NCI-H2171 treated with DMSO at 0.1 percent for 48 hours (cell line): Measurements from ENCODE around the gene UGP2.
"Not testable (repeated sequence)": the region's sequence is repeated elsewhere in the genome, so short reads cannot be mapped to it uniquely, and the experiment has no call there.

Experiments
- DNase-seq: peaks from one replicate; lab custom pipeline; 2025; lab: John Stamatoyannopoulos, UW

UGP2 gene

DNA sequence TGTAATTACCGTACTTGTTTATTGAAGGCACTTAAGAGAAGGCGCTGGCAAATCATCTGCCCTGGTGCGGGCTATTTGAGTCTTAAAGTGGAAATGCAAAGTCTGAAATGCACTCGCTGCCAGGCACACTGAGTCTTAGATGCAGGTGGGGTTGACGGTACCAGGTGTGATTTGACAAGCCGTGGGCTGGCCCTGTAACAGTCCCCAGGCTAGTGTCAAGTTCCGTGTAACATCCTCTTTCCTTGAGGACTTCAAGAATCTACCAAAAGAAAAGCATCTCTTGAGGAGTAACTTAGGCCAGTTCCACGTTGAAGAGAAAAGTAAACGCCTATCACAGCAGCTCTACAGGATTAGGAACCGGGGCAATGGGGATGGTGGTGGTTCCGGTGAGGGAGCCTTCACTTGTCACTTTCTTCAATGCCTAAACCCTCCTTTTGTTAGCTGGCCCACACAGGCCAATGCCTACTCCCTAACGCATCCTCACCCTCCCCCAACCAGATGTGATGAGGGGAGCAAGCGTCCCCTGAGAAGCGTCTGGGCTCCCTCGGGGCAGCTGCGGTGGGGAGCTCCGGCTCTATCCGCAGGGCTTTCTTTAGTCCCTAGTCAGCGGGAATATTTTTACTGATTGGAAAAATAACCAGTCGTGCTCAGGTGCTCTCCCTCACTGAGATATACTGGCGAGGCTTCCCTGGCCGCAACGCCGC, 1.5 kb upstream of the UGP2 start:
- DNase-seq = no peak

GRCh38 chr2:63840785-63841253, 877 bp upstream of the UGP2 start:
- peak; percentile 97 for DNase-seq

DNA sequence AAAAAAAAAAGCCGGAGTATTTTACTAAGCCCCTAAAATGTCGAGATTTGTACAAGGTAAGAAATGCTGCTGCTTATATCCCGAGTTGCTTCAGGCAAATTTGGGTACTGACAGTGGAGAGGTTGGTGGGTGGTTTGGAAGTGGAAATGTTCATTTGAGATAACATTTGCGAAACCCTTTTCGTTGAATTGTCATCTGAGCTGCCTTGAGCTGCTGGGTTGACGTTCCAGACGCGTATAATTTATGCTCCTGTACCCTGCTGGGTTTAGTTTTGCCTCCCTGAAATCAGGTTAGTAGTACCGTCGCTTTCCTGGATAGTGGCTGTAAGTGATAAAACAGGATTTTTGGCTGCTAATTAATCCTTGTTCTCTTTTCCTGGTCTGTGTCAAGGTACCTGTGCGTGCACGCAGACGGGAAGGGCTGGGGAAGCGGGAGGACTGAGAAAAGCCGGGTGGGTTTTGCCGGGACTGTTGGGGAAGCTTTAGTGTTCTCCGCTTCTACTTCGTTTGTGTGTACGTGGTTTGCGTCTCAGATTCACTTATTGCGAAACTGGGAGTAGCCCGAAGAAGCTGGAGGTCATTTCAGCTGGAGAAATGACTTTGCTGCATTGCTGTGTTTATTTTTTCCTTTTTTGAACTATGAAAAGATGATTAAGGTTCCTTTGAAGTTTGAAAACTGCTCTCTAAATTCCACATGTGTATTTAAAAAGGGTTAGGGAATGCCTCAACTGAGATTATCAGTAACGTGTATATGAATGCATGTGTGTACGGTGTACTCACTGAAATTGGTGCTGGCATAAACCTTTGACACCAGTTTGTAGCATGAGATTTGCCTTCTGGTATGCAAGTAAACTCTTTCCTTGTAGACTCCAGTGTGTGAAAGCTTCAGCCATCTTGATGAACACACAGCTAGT, 709 bp downstream of the UGP2 start:
- peak; percentile 66 for DNase-seq

DNA sequence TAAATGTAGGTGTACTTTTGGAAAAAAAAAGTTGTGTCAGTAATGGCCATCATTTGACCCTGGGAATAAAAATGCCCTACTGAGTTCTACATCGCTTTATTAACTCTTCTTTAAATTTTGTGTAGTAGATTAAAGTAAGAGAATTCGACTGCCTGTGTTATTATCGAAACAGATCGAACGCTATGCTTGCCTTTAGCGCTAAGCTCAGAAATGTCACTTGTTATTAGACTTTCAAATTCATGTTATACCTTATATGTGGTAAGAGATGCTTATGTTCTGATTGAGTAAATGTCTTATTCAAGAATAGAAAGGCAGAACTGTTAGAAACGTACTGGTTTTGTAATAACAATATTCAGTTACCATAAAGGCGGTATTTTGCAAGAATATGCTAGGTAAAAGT, 1.4 kb downstream of the UGP2 start:
- no peak for DNase-seq

DNA sequence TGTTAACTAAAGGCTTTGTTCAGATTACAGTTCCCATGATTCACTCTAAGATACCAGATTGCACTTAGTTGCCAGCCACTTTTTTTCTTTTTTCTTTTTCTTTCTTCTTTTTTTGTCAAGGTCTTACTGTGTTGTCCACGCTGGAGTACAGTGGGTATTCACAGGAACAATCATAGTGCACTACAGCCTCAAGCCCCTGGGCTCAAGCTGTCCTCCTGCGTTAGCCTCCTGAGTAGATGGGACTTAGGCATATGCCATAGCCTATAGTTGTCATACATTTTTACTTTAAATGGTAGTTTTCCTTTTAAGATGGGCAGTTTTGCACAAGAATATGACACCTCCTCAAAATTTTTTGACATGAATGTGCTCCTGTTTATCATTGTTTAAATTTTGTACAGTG, 2.1 kb downstream of the UGP2 start:
- no peak for DNase-seq

DNA sequence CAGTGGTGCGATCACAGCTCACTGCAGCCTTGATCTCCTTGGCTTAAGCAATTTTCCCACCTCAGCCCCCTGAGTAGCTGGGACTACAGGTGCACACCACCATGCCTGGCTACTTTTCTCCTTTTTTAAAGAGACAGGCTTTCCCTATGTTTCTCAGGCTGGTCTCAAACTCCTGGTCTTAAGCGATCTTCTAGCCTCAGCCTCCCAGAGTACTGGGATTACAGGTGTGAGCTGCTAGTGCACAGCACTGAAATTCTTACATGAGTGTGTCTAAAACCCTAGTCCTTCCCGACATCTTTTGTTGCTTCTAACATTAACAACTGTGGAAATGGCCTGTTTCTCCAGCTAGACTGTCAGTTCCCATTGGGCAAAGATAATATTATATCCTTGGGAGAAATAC, 2.9 kb downstream of the UGP2 start:
- DNase-seq = no peak

DNA sequence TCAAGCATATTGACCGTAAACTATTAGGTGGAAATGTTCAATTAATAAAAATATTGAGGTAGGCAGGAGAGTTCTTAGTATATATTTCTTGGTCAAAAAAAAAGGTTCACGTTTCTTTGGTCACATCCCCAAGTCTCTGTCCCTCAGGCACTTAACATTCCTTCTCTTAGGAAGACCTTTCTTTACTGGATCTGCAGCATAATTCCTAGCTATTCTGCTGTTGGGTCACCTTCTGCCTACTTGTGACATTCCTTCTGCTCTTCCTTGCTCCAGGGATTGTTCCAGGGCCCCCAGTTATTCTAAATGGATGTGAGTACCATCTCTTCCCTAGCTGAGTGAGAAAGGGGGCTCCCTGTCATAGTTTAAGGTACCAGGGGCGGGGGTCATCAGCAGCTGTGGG, 4.2 kb downstream of the UGP2 start:
- DNase-seq = no peak

DNA sequence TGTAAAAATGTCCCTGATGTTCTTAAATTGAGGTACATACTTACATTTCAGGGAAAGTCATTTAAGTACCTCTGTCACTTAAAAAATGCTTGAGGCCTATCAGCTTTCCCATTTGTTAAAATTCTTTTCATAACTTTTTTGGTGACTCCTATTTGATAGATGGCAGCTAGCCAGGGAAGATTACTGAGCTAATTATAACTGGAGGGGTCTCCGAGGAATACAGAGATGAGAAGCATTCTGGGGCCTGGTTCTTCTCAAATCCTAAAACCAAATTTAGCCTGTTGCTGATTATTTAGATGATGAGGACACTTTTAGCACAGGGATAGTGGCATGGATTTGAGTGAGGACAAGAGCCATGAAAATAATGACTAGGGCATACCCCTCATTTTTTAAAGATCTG, 4.8 kb downstream of the UGP2 start:
- DNase-seq = peak; percentile 35

DNA sequence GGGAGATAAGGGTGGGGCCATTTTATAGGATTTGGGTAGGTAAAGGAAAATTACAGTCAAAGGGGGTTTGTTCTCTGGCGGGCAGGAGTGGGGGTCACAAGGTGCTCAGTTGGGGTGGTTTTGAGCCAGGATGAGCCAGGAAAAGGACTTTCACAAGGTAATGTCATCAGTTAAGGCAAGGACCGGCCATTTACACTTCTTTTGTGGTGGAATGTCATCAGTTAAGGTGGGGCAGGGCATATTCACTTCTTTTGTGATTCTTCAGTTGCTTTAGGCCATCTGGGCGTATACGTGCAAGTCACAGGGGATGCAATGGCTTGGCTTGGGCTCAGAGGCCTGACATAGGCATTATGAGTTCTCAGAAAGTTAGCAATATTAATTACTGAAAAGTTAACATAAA, 5.9 kb downstream of the UGP2 start:
- DNase-seq = not testable (repeated sequence)

- DNase-seq = no peak
Measured at GRCh38 chr2:63849381-63850203, 7.9 kb downstream of the UGP2 start.

GRCh38 chr2:63850204-63850571, 8.5 kb downstream of the UGP2 start:
- no peak for DNase-seq

DNA sequence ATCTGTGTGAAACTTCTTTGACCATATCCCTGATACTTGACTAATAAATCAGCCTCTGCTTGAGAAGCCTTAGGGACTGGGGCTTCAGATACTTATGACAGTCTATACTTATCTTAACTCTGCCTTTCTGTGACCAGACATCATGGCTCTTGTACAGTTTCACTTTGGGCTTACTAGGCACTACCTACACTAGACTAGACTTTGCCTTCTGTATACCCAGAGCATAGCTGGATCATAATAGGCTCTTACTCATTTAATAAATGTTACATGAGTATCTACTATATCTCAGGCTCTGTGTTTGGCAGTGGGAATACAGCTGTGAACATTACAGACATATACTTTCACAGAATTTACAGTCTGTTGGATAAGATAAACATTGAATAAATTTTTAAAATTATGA, 9.0 kb downstream of the UGP2 start:
- DNase-seq = no peak

DNA sequence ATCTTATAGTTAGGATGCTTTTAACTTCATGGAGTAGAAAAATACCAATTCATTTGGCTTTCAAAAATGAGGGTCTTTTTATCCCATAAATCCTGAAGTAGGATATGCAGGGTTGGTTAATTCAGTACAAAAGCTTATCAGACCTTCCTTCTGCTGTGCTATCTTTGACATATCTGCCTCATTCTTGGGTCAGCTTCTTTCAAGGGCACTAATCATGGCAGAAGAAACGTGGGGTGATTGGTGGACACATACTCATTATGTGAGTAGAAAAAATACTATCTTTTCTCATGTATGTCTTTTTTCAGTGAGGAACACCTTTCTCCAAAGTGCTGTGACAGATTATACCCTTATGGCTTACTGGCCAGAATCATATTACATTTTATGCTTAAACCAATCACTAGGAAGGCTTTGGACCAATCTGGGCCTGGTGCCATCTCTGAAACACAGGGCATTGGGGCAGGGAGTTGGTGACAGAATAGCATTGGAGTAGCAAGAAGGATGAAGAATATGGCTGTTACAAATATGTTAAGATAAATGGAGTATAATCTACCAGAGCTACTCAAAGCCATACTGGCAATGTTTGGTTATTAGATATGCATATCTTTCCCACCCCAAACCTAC, 10.1 kb downstream of the UGP2 start:
- peak; percentile 14 for DNase-seq

- DNase-seq = no peak
Measured at GRCh38 chr2:63853527-63854310, 12.0 kb downstream of the UGP2 start.

GRCh38 chr2:63855418-63856302, 14.0 kb downstream of the UGP2 start:
- DNase-seq = no peak

GRCh38 chr2:63856303-63856603, 14.6 kb downstream of the UGP2 start:
- no peak for DNase-seq

- no peak for DNase-seq
Measured at GRCh38 chr2:63858291-63858690, 16.6 kb downstream of the UGP2 start.

DNA sequence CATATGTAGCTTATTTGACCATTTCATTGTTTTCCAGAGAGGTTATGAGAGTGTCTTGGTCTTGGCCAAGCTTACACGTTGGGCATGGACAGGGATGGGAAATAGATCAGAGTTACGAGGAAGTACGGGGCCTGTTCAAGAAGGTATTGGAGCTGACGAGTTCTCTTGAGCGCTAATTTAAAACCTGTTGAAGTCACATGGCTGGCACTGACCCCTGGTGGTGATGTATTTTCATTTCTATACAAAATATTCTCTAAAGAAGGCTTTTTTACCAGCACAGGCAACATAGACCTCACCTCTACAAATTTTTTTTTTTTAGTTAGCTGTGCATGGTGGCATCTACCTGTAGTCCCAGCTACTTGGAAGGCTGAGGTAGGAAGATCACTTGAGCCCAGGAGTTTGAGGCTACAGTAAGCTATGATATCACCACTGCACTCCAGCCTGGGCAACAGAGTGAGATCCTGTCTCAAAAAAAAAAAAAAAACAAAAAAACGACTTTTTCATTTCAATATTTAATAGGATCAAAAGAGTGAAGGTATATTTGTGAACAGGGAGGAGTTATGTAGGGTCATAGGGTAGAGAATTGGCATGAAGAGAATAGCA, 19.6 kb downstream of the UGP2 start:
- peak; percentile 23 for DNase-seq

GRCh38 chr2:63862806-63863205, 21.1 kb downstream of the UGP2 start:
- no peak for DNase-seq

DNA sequence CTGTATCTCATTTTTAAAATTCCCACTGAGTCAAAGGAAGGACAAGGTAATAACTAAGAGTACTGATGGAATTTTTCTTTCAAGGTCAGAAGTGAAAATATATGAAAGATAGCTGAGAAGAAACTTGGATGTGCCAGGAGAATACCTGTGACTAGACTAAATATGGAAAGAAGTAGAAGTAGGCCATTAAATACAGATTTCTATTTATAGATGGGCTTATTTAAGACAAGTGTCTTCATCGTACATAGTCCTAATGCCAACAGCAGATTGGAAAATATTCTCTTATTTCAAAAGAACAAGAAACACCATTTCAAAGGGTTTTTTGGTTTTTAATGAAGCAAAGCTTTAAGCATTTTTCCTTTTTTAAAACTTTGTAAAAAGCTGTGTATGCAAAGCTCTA, 22.0 kb downstream of the UGP2 start:
- DNase-seq = no peak
